Right renal cortex interstitium (tissue), 3 donors: ENCODE measurements around the gene UCKL1. TPM values are rescaled to one million over a fixed set of nuclear protein-coding genes. Genes with fewer than 3 reads are reported as not detected.
"Not testable (repeated sequence)": the region's sequence is repeated elsewhere in the genome, so short reads cannot be mapped to it uniquely, and the experiment has no call there.

Experiments used
- DNase-seq, 3 donors: peaks; one replicate each; pipeline ENCODE4 v3.0.0-alpha.2; 2013; ENCODE audit warnings: low read depth in 3 of 3, low spot score in 2 of 3
- polyA plus RNA-seq, 3 donors: library from polyadenylated mRNA; unstranded; fragments of 120-200 nt; gene quantifications; one replicate each; pipeline ENCODE4 v1.2.1, GENCODE V29; 2013; ENCODE audit not compliant: insufficient read length in 3 of 3

UCKL1 gene
- polyA plus RNA-seq, 3 donors = 33.5 to 35.5 (median 33.6) TPM

GRCh38 chr20:63960654-63961621 lies 4.7 kb upstream of the UCKL1 start:
- DNase-seq = not testable (repeated sequence)

DNA sequence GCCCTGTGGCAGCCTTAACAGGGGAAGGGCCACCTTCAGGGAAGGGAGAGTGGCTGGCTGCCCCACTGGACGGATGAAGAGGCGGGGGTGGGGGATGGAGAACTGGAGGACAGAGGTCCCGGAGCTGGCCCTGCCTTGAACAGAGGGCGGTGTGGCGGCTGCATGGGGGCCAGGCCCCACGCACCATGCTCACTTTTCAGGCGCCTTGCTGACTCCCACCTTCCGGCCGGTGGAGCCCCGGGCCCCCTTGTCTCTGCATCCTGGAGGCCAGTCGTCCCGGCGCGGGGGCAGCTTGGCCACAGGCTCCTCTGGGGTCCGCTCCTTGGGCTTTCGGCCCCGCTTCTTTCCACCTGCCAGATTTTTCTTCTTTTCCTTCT lies 3.5 kb upstream of the UCKL1 start:
- DNase-seq = no peak

DNA sequence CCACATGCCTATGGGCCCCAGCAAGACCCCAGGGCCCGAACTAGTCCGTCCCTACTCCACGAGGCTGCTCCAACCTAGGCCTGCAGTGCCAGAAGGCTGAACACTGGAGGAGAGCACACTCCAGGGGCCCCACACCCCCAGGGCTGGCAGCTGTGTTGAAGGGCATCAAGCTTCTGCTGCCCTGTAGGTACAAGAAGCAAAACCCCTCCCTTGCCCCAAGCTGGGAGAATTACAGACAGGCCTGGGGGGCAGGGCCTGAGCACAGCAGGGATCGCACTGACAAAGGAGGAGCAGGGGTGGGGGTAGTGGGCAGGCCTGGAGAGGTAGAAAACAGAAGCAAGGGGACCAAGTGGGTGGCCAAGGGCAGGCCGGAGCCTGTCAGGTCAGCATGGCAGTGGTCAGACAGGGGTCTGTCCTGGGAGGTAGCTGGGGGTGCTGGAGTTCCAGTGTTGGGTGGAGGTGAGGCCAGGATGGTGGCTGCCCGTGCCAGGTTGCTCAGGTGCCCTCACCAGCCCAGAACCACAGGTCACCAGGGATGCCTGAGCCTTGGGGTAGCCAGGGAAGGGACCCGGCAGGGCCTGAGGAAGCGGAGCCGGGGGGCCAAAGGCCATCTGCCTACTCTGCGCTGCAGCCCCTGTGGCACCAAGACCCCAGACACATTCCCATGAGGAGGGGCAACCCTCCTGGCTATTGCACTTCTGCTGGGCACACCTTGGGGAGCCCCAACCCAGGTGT lies 2.9 kb upstream of the UCKL1 start:
- no peak for DNase-seq

DNA sequence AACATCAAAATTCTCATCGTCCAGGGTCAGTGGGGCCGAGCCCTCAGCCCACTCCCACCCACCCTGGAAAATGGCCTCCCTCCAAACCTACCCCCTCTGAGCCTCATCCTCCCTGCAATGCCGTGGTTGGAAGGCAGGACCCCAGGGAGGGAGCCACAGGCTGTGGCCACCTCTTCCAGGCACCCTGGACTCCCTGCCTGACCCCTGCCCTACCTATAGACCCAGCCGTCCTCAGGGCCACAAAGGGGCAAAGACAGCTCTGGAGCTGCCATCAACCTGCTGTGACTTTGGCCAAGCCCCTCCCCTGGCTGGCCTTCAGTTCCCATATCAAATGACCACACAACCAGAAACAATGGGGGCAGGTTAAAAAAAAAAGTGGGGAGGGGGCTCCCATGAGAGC lies 2.3 kb upstream of the UCKL1 start:
- DNase-seq = no peak

DNA sequence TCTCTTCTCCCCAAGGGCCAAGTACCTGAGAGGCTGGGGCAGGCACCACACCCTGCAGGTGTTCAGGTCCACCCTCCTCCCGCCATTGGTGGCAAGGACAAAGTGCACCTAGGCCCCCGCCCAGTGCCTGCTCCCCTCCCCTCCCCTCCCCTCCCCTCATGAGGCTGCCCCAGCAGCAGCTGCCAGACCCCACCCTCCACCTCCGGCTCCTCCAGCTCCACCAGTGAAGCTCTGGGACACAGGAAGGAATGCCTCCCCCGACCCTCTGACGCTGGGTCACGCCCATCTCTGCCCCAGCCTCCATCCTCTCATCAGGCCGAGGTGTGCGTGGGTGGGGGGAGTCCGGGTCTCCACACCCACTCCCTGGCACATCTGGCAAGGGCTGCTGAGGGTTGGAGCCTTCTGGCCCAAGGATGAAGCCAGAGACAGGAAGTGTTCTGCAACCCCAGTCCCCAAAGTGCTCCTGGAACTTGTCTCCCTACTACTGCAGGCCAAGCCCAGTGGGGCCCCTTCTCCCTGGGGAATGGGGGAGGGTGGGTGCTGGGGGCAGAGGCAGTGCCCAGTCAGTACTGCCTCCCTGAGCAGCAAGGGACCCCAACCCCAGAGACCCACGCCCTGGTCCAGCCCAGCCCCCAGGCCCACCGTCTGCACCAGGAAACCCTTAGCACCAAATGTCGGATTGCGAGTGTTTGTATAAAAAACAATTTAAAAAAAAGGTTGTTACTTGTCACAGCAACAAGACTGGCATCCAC lies 1.6 kb upstream of the UCKL1 start:
- DNase-seq = no peak

DNA sequence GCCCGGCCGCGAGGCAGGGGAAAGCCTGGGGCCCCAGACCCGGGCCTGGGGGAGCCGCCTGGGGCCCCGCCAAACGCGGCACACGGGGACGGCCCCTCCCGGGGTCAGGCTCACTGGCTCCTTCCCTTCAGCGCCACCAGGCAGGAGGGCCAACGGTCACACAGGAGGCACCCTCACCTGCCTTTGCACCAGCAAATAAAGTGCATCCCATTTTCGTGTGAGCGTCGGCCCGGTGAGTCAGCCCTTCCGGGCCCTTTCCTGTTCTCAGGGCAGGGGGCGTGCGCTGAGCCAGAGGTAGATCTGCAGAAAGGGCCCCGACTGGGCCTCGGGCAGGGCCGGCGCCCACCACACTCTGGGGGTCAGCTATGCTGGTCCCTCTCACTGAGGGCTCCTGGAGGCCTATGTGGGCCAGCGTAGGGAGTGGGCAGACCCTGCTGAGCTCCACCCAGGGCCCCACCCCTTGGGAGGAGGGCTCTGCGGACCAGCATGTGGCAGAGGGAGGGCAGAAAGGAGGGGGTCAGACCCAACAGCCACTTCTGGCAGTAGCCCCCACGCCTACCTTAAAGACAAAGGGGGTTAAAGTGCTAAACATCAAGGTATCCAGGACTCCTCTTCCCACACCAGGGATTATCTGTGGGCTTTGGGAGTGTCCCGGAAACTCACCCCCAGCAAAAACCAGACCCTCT lies 931 bp upstream of the UCKL1 start:
- DNase-seq = no peak

DNA sequence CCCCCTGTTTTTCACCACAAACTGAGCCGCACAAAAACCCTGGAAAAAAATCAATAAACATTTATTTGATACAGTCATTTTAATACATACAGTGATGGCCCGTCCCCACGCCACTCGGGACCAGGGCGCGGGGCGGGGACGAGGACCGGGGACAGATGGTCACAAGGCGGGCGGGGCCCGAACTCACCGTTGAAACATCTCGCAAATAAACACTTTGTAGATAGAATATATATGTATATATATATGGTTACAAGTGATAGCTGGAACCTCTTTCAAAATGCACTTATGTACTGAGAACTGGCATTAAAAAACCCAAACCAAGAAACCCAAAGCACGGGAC lies 418 bp upstream of the UCKL1 start:
- no peak for DNase-seq

DNA sequence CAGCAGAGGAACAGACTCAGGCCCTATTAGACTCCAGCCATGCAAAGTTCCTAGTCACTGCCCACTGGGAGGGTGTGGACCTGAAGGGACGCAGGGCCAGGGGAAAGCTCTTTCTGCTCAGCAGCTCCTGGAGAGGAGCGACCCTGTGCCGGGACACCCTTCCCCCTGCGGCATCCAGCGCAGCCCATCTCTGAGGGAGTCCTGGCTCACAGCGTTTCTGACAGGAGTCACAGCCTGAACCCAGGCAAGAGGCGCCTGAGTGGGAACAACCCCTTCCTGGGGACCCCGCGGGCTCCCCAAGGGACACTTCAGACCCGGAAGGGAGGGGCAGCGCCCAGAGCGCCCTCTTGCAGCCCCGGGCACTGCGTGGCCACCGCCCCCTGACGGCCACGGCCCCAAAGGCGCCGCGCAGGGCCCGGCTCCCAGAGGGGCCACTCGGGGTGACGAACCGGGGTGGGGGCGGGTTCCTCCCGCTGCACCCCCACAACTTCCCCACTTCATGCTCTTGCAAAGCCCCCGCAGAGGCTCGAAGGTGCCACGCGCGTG lies 862 bp downstream of the UCKL1 start:
- DNase-seq = no peak

DNA sequence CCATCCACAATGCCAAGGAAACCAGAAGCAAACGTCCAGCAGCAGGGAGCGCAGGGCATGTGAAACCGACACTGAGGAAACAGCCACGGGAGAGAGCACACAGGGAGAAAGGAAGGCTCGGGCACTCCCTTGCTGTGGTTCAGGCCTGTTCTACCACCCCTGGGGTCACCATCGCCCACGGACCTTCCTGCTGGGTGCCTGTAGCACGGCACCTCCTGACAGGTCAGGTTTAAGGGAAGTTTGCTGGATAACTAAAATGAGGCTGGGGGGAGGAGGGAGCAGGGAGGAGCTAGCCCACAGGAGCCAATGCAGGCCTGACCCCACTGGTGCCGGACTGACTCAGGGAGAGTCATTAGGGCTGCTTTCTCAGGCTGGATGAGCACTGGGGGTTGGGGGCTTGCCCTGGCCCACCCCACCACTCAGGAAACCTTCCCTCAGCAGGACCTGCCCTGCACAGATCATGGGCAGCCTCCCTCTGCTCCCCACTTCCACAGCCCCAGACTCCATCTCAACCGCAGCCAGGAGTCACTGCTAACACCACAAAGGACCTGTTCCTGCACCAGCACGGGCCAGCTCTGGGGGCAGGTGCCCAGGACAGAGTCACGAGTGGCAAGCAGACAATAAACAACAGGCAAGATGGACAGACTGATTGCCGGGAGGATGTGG lies 2.3 kb downstream of the UCKL1 start:
- DNase-seq = no peak

GRCh38 chr20:63952769-63953168 lies 3.4 kb downstream of the UCKL1 start:
- DNase-seq = no peak

DNA sequence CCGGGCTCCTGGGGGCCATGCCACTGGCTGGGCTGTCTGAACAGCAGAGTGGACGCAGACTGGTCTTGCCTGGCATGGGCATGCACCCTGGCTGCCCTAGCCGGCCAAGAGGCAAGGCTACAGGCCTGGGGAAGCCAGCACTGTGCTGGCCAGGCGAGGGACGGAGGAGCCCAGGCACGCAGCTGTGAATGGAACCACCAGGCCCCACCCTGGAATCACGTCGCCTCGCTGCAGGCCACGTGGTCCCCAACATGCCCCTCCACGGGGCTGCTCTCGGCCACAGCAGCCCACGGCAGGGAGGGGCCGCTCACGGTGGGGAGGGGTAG lies 4.0 kb downstream of the UCKL1 start:
- no peak for DNase-seq

DNA sequence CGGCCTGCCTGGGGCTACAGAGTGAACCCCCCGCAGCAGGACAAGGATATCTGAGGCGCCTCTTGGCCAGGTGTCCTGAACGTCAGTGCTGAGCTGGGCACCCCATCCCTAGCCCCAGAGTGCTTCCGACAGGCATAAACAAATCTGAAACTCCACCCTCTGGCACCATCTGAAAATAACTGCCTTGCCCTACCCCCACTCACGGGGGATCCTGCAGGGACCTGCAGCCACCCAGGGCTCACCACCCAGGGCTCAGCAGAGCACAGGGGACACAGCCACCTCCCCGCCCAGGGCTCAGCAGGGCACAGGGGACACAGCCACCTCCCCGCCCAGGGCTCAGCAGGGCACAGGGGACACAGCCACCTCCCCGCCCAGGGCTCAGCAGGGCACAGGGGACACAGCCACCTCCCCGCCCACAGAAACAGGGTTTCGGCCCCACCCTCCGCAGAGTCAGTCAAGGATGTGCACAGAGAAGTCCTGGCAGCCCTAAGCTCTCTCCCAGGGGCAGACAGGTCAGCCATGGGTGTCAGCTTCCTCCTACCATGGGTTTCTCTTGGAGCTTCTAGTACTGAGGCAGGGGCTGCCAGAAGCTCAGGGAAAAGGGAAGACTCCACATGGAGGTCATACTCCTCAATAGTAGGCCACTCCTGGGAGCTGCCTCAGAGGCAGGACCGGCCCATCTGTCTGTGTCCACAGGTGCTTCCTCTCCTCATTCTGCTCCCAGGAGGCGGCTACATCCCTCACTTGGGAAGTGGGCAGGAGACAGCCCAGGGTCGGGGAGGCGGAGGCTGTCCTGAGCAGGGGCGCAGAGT lies 4.6 kb downstream of the UCKL1 start:
- no peak for DNase-seq

DNA sequence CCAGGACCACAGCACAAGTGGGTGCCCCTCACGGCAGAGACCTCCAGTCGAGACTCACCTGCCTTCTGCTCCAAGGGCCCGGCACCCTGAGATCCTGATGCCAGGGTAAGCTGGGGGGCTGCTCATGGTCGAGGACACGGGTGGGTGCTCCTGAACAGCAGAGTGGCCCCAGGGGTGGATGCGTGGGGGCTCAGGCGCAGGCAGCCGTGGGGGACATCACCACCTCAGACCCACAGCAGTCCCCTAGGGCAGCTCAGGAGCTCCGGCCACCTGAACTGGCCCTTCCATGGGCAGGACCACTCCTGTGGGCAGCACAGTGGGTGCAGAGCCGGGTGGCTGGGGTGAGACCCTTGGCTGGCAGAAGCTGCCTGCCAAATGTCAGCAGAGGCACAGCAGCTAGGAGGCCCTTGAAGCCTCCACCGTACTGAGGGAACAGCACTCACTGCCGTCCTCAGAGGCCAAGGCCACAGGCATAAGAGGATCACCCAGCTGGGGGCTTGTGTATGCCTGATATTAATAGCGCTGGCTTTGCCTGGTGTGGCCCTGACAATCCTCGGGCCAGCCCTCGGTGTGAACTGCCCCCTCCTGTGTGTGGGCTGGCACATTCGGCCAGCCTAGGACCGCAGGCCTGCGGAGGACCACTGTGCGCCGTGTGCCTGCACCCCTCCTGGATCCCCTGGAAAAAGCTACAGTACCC lies 5.4 kb downstream of the UCKL1 start:
- no peak for DNase-seq

DNA sequence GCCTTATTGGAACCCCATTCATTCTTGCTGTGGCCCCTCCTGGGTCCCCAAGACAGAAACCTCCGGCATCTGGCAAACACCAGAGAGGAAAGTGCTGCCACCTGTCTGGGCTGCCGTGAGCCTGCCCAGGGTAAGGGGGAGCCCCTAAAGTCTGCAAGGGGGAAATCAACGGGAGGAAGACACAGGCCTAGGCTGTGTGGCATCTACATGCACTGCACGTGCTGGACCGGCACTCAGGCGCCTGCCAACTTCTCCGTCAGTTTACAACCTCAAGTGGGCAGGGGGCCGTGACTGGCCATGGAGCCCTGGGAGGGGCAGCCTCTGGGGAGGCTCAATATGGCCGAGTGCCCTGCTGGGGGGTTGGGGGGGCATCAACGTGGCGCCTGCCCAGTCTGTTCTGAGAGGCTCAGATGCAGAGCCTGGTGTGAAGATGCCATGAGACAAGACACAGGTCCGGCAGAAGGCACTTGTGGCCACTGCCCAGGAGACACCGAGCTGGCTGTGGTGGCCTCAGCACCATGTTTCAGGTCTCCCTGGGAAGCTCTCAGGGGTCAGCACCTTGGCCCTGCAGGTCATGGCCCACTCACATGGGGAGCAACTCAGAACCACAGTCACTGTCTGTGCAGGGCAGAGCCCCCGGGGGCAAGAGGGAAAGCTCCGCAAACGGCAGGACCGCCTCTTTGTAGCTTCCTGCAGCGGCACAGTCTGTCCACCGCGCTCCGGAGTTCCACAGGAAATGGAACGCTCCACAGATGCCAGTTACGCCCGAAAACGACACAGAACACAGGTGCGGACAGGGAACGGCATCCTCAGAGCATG lies 8.4 kb downstream of the UCKL1 start:
- DNase-seq = no peak

- no peak for DNase-seq
These were observed 9.1 kb downstream of the UCKL1 start for GRCh38 chr20:63946986-63947637.

- DNase-seq = no peak
These were observed 10.0 kb downstream of the UCKL1 start for GRCh38 chr20:63945921-63946920.
